ENCODE data around the gene FLNB.

The FLNB gene

GRCh38 chr3:58098531-58098930, 90.3 kb downstream of the FLNB start:
- H3K27ac ChIP-seq = no peak overlapping the region
- TF ChIP-seq CTCF (IDR thresholded peaks at IDR 0.05; ENCODE audit: low read depth, low read length, missing control alignments) = no peak
- in situ Hi-C loops (cut with HindIII; ENCODE audit: low pct_ligation_motif_present, low sequenced_read_pairs) = no loop called here
- H3K27me3 ChIP-seq (replicated peaks) = no peaks in the 10 kb centered on the region
- no peak overlapping the region for H3K4me3 ChIP-seq (ENCODE audit: low read depth, low read length)
- no peak for DNase-seq
- H3K36me3 ChIP-seq (replicated peaks) = peaks cover 83% of the 10 kb centered on the region

- no peak for TF ChIP-seq CTCF (IDR thresholded peaks at IDR 0.05; ENCODE audit: low read depth, low read length, missing control alignments)
- no peak overlapping the region for H3K27ac ChIP-seq
- peaks cover 92% of the 10 kb centered on the region for H3K36me3 ChIP-seq (replicated peaks)
- H3K4me3 ChIP-seq (ENCODE audit: low read depth, low read length) = no peak overlapping the region
- DNase-seq = no peak
- no peaks in the 10 kb centered on the region for H3K27me3 ChIP-seq (replicated peaks)
- in situ Hi-C loops (cut with HindIII; ENCODE audit: low pct_ligation_motif_present, low sequenced_read_pairs) = no loop called here
Observed at GRCh38 chr3:58099865-58100264, 91.6 kb downstream of the FLNB start.

- no peak overlapping the region for H3K27ac ChIP-seq
- no peak for TF ChIP-seq CTCF (IDR thresholded peaks at IDR 0.05; ENCODE audit: low read depth, low read length, missing control alignments)
- peaks cover 93% of the 10 kb centered on the region for H3K36me3 ChIP-seq (replicated peaks)
- no peak overlapping the region for H3K4me3 ChIP-seq (ENCODE audit: low read depth, low read length)
- in situ Hi-C loops (cut with HindIII; ENCODE audit: low pct_ligation_motif_present, low sequenced_read_pairs) = no loop called here
- DNase-seq = no peak
- H3K27me3 ChIP-seq (replicated peaks) = no peaks in the 10 kb centered on the region
Observed at GRCh38 chr3:58101499-58102389, 93.5 kb downstream of the FLNB start.

- Histone ChIP-seq H3K4me3 (ENCODE audit: low read depth, low read length) (no peak overlapping the region), H3K27ac (no peak overlapping the region), H3K27me3 (replicated peaks) (no peaks in the 10 kb centered on the region), H3K36me3 (replicated peaks) (peaks cover 93% of the 10 kb centered on the region)
- TF ChIP-seq CTCF (IDR thresholded peaks at IDR 0.05; ENCODE audit: low read depth, low read length, missing control alignments) = no peak
- DNase-seq = no peak
- in situ Hi-C loops (cut with HindIII; ENCODE audit: low pct_ligation_motif_present, low sequenced_read_pairs) = no loop called here
Observed at GRCh38 chr3:58102390-58102750, 94.1 kb downstream of the FLNB start.

- in situ Hi-C loops (cut with HindIII; ENCODE audit: low pct_ligation_motif_present, low sequenced_read_pairs) = no loop called here
- TF ChIP-seq CTCF (IDR thresholded peaks at IDR 0.05; ENCODE audit: low read depth, low read length, missing control alignments) = no peak
- DNase-seq = no peak
- Histone ChIP-seq H3K4me3 (ENCODE audit: low read depth, low read length) (no peak overlapping the region), H3K27ac (no peak overlapping the region), H3K36me3 (replicated peaks) (peaks cover 91% of the 10 kb centered on the region), H3K27me3 (replicated peaks) (no peaks in the 10 kb centered on the region)
Observed at GRCh38 chr3:58102976-58103451, 94.8 kb downstream of the FLNB start.
